T-helper 1 cell treated with Interleukin-12 subunit alpha and Interleukin-12 subunit beta and Interleukin-4 antibody, amounts not matched to agents 30 ng/mL and 1 ng/mL, for 36 hours (primary cell): Measurements from ENCODE around the gene RPL19. TPM values are rescaled to one million over a fixed set of nuclear protein-coding genes. Genes with fewer than 3 reads are reported as not detected.

Experiments
- intact Hi-C: fragments of 100-400 bp; cut with micrococcal nuclease; formaldehyde crosslinking; loops from one replicate; pipeline ENCODE4 v1.15.1; 2024
- total RNA-seq: library from RNA; stranded (reverse); gene quantifications from 2 replicates; pipeline ENCODE4 v1.2.3, GENCODE V29; 2022

The RPL19 gene
- total RNA-seq, 1 donor from 2014 or later: 1,679 TPM

DNA sequence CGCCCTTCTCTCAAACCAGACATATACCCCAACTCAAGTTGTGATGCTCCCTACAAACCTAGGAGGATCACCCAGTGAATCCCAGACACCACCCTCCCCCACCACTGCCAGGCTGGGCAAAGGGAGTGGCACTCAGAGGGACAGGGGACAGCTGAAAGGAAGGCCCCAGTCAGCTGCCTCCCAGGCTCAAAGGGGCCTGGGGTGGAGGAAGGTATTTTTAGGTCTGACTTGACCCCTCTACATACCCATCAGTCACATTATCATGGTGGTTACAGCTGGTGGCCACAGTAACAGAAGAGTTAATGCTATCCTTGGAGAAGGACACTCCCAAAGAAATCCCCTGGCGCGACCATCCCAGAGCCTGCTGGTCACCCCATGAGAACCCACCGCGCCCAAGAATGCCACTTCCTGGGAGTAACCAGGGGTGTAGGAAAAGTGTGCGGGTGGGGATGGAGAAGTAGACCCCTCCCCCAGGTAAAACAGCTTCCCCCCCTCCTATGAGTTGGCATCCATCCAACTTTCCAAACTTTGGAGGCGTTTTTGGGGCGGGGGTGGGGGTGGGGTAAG, 3.8 kb upstream of the RPL19 start:
- intact Hi-C loops: loop anchor here (5.0 kb wide), 1 partner anchor 266 kb away; the partner anchor contains the start of gene CDK12

DNA sequence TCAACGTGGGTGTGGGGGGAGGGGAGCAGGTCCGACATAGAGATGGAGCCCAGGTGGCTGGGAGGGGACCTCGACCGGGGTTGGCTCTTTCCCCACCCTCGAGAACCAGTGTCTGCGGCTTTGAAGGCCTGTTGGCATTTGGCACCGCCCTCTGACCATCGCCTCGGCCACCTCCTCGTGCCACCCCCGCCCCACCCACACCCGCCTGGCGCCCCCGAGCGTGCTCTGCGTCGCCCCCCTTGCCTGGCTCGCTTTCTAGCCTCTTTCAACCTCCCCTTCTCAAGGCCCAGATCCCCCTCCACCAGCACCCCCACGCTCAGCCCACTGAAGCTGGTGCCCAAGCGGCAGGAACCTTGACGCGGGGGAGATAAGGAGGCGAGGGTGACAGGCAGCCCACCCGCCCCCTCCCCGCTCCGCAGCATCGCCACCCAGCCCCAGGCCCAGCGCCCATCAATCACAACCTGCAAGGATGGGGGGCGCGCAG, 3.2 kb upstream of the RPL19 start:
- intact Hi-C loops: loop anchor here (5.0 kb wide), 1 partner anchor 265 kb away; the partner anchor contains the start of gene CDK12

DNA sequence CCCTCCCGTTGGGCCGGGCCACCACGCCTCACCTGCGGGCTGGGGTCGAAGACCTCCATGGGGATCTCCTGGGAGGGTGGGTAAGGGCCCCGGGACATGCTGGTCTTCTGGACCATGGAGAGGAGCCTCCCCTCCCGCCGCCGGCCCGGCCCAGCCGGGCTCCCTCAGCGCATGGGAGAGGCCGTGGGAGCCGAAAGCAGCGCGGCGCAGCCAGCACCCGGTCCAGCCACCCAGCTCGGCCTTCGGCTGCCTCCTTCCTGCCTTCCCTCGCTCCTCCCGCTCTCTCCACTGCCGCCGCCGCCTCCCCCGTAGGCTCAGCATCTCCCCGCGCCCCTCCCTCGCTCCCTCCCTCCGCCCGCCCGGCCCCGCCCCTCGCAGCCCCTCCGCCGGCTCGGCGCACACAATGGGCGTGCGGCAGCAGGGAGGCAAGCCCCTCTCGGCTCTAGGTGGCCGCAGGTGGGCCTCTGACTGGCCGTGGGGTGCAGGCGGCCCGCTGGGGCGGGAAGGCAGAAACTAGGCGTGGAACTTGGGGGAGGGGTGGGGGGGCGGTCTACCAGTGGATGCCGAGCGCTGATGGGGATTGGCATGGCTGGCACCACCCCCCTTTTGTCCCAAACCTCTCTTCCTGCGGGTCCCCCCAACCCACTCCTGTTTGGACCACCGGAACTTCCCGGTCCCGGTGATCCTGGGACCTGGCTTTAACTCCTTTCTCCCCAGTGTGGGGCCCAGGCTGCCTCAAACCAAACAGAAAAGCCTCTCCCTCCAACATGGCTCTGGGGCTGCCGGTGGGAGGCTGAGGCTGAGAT, 2.5 kb upstream of the RPL19 start, which contains the start of gene CACNB1:
CACNB1 (minus strand) TSS at position 290 of the 806 bp plus-strand sequence; CDS start at position 116, 174 bp downstream.
- intact Hi-C loops: loop anchor here (5.0 kb wide), 1 partner anchor 265 kb away; the partner anchor contains the start of gene CDK12

DNA sequence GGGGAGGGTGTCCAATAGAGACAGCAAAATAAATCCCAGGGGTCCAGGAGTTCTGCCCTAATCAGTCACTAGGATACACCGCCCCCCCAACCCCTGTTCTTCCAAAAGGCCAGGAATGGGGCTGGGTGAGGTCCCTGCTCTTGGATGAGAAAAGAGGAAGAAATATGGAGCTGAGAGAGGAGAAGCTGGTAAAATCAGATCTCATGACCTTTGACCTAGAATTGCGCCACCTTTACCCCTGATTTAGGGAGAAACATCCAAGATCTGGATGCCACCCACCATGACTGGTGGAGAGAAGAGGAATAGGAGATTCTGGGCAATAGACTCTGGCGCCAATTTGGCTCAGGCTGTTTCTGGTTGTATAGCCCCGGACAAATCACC, 1.9 kb upstream of the RPL19 start:
- intact Hi-C loops: loop anchor here (5.0 kb wide), 1 partner anchor 264 kb away; the partner anchor contains the start of gene CDK12

DNA sequence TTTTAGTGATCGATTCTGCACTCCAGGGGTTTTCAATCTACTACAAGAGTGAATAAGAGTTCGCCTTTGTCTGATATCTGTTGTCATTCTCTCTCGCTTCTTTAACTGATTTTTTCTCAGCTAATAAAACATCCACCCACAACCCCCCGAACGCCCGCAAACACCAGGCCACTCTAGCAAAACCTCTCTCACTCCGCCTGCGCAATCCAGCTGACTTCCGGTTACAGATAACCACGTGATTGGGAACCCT, 338 bp upstream of the RPL19 start:
- intact Hi-C loops: loop anchor here (1.0 to 5.0 kb wide), 7 partner anchors 10 to 897 kb away; partner anchors contain the start of genes CDK12, FBXL20 and RPL23

DNA sequence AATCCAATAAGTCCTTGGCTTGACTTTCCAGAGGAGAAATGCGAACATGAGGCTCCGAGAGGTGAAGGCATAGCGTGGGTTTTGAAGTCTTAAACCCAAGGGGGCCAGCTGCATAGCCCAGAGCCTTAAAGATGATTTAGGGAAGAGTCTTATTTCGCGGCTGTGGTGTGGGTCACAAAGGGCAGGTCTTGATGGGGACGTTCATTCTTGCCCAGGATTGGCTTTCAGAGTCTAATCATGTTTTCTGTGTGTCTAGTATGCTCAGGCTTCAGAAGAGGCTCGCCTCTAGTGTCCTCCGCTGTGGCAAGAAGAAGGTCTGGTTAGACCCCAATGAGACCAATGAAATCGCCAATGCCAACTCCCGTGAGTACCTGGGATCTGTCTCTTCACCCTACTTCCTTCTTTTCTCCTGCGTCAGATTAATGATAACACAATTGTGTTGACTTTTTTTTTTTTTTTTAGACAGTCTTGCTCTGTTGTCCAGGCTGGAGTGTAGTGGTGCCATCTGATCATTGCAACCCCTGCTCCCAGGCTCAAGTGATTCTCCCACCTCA, 951 bp downstream of the RPL19 start:
- intact Hi-C loops: loop anchor here (1.0 to 2.0 kb wide), 5 partner anchors 8 to 896 kb away; partner anchors contain the start of genes FBXL20 and RPL23

DNA sequence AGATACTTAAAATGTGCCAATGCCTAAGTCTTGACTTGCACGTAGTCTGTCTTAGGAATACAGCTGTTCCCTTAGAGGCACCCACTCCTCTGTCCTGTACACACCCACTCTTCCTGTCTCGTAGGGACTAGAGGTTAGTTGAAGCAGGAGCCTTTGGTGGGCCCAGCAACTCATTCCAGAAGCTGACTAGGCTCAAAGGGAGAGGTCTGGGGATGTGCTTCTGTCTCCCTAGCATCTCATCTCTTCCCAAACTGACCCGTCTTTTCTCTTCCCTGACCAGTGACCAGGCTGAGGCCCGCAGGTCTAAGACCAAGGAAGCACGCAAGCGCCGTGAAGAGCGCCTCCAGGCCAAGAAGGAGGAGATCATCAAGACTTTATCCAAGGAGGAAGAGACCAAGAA, 4.2 kb downstream of the RPL19 start:
- intact Hi-C loops: no loop called here

DNA sequence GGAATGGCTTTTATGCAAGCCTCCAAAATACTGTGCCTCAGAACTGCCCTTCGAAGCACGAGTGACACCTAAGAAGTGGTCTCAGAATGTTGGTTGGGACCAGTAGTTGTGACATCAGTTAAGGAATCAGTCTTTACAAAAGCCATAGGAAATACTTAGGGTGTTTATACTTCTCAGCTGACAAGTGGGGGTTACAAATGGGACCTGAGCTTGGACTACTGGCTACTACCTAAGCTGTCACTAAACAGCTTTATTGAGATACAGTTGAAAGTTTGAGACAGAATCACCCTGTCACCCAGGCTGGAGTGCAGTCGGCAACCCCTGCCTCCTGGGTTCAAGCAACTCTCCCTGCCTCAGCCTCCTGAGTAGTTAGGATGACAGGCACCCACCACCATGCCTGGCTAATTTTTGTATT, 5.0 kb downstream of the RPL19 start:
- intact Hi-C loops: no loop called here

DNA sequence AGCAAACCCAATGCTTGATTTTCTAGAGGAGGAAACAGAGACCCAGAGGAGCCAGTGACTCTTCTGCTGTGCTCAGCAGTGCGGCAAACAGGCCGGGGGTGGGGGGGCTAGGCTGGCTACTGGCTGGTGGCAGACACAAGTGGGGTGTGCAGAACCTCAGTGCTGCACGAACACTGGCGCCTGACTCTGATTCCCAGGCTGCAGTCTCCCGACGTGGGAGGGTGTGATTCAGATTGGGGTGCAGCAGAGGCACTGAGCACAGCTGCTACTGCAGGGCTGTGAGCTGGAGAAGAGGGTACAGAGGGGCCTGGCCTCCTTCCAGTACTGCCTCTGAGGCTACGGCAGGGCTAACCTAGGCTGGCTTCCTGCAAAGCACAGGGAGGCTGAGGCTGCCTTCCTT, 8.1 kb downstream of the RPL19 start:
- intact Hi-C loops: no loop called here

DNA sequence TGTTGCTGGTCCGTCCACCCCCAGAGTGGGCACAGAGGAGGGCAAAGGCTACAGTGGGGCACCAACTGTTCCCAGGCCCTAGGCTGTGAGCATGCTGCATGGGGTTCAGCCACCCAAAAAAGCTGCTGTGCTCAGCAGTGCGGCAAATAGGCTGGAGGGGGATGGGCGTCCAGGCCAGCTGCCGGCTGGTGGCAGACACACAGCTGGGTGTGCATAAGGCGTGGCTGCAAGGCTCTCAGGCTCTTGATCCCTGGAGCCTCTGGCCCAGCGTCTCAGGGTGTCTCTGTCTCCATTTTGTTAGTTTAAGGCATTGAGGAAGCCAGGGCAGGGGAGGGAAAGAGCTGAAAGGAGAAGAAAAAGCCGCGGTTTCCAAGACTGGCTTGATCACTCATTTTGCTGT, 8.8 kb downstream of the RPL19 start:
- intact Hi-C loops: loop anchor here (1.0 kb wide), 1 partner anchor 9 kb away; the partner anchor contains the start of gene RPL19

DNA sequence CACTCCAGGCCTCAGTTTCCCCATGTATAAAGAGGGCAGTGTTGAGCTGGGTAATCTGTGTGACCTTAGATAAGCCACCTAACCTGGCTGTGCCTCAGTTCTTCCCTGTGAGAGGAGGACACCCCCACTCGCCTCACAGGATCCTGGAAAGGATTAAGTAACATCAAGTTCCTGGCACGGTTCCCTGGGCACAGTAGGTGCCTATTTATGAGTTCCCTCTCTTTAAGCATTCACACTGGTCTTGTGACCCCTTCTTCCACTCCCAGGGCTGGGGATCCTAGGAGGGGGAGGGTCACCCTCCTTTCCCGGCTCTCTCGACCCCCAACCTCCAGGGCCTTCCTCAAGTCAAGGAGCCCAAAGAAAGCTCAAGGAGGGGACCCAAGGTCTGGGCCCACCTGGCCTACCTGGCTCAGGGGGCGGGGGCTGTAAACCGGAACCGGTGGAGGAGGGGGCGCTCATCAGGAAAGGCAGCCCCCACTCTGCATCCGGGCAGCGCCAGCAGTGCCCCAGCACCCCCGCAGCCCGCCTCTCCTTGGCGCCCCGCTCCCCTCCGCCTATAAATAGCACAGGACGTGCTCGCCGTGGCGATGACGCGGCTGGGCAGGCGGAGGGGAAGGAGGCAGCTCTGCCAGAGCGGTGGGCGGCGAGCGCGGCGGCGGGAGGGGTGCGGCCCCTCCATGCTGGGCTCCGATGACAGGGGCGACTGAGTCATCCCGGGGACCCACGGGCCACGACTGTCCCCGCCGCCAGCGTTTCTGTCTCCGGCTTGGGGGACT, 9.4 kb downstream of the RPL19 start:
- intact Hi-C loops: loop anchor here (1.0 kb wide), 1 partner anchor 9 kb away; the partner anchor contains the start of gene RPL19

DNA sequence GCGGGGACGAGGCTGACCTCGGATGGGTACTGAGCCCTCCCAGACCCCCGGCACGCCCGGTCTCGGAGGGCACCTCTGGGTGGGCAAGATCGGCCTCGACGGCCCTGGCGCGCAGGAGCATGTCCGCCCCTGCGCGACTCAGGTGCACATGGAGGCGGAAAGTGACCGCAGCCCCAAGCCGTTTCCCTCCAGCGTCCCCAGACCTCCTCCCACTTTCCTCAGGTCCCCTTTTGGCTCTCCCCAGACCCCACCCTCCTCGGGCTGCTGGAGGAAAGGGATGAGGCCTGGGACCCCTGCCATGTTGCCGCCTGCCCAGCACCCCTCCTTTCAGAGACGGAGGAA, 10.0 kb downstream of the RPL19 start:
- intact Hi-C loops: no loop called here

DNA sequence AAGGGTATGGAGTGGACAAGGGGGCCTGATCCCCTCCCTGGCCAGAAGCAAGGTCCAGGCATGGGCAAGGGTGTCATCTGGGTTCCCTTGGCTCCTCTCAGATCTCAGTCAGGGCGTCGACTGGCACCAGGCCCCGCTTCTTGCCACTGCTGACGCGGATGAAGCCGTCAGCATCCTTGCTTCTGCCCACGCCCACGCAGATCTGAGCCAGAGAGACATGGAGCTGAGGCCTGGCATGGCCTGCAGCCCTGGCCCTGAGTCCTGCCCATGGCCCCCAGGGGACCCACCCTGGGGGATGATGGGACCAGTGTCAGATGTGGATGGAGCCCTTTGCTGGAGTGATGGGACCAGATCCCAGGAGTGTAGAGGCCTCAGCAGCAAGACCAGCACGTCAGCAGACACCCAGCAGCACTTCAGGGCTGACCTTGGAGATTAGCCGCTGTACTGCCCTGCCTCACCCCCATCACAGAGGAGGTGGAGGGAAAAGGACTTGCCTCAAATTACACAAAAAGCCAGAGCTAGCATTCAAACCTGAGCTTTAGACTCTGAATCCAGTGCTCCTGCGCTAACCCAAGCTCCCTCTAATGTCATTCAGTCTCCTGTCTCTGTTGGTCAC, 12.2 kb downstream of the RPL19 start:
- intact Hi-C loops: no loop called here

DNA sequence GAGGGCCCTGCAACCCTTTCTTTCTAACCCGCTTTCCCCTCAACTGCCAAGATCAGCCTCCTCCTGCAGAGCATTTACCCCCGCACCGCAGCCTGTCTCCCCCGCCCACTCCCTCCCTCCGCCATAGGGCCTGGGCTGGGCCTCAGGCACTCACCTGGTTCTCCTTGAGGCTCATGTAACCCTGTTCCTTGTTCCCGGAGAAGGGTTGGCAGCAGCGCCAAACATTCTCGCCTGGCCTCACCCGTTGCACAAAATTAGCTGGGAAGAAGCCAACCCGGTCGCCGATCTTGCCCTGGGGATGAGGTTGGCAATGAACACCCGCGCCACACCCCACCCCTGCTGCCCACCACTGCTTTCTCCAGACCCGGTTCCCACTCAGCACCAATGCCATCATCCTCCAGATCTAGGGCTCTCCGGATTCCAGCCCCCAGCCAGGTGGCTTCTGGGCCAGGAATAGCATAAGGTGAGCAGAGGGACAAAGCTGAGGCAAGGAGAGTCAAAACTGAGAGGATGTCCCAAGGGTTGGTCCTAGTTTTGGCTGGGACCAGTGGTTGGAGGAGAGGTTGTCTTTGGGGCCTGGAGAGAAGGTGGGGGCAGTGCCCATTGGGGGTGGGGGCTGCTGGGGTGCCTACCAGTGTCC, 12.9 kb downstream of the RPL19 start:
- intact Hi-C loops: no loop called here

DNA sequence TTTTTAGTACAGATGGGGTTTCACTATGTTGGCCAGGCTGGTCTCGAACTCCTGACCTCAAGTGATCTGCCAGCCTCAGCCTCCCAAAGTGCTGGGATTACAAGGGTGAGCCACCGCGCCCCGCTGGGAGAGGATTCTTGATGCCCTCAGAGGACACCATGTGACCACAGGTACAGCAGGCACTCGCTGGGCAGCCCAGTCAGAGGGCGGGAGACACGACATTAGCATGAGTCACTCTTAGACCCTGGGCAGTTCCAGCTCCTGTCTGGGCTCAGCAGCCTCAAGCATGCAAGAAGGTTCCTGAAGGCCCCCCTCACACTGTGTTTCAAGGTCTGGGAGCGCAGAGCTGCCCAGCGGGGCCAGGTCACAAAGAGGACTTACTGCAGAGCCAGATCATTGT, 13.8 kb downstream of the RPL19 start:
- intact Hi-C loops: no loop called here

DNA sequence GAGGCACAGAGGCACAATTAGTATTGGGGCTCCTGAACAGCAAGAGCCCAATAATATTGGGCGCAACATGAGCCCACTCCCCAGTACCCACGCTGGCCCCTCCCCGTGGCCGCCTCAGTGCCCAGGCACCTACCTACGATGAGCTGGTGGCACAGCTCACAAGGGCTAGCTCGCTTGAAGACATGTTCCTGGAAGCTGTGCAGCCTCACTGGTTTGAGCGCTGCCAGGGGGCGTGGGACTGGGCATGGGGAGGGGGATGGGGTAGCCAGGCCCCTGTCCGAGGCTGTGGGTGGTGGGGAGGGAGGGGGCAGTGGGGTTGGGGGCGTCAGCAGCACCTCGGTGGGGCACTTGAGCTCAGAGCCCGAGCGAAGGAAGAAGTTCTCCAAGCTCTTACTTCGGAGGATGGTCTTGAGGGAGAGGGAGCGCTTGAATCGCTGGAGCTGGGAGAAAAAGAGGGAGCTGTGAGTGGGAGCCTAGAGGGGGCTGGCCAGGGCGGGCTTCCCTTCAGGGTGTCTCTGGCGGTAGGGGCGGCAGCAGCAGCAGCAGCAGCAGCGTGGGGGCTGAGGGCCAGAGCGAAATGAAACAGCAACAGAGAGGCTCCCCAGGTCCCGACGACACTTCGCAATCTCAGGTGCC, 17.8 kb downstream of the RPL19 start:
- intact Hi-C loops: no loop called here

DNA sequence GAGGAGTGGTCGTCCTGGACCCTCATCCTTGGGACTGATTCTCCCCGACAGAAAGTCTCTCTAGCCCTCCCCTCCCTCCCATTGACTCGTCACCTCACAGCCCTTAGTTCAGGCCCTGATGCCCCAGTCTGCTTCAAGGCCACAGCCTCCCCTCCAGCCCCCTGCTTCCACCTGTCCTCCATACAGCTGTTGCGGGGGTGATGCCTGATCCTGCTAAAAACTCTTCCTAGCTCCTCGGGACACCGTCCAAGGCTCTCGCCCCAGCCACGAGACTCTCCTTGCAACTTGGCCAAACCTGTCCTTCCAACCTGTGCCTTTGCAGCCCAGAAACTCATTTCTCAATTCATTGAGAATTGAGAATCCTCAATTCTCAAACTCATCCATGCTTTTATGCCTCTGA, 18.8 kb downstream of the RPL19 start:
- intact Hi-C loops: no loop called here

DNA sequence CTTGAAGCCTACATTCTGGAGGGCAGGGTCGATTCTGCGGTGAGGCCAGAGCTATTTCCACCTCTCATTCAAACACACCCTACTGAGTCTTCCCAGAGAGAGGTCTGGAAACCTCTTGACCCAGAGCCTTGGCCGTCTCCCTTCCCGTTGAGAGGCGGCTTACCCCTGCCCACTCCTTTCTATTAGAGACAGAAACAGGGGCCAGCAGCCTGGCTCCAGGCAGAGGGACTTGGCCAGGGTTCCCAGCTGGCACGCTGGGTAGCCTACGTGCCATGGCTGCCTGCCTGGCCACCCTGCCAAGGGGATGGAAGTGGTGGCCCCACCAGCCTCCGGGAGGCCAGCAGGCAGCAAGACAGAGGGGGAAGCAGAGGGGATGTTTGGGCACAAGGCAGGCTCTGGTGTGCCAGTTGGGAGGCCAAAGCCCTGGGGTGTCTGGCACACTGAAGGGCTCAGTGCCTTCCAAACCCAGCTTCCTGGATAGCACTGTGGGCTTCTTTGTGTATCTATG, 19.6 kb downstream of the RPL19 start:
- intact Hi-C loops: no loop called here

DNA sequence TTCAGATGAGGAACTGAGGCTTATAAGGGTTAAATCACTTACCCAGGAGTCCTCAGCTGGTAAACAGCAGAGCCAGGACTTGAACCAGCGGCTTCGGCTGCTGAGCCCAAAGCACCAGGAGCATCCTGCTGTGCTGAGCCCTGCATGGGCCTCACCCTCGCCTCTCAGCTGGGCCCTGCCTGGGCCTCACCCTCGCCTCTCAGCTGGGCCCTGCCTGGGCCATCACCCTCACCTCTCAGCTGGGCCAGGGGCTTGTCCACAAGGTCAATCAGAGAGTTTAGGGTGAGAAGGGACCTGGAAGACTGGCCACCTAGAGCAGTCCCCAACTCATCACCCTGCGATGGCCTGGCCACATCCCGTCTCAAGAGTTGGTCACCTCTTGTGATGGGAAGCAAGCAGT, 21.5 kb downstream of the RPL19 start:
- intact Hi-C loops: no loop called here

DNA sequence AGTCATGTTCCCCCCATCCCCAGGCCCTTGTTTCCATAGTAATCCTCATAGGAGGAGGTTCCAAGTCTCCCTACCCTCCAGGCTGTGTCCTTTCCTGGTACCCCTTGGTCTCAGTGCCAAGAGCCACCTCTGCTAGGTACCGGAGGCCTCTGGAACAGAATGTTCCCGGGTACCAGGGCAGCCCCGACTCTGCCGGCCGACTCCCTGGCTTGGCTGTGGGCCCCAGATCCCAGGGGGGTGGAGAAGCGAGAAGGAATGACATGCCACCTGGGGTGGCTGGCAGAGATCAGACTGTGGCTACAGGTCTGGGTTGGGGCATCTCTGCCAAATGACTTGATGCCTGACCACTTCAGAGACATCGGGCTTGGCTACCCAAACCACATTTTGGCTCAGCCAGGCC, 22.1 kb downstream of the RPL19 start:
- intact Hi-C loops: no loop called here
